Esophagus mucosa (tissue), 1 donor: ENCODE data around the gene SOCS3. TPM values are rescaled to one million over a fixed set of nuclear protein-coding genes. Genes with fewer than 3 reads are reported as not detected.
A peak's percentile ranks its signal among the peaks of the same experiment; 100 is the strongest.
"Not testable (repeated sequence)": the region's sequence is repeated elsewhere in the genome, so short reads cannot be mapped to it uniquely, and the experiment has no call there.

Experiments used
- ATAC-seq: fragments of 200-7000 bp; cut with Tn5 transposase; one replicate; pipeline ENCODE4 v1.9.1; 2020
- total RNA-seq: library from RNA; stranded (reverse); gene quantifications from one replicate; pipeline ENCODE4 v1.2.4, GENCODE V29; 2023
- donor health status: DM: yes; HTN: yes; CAD: no.

The SOCS3 gene
- total RNA-seq, 1 donor from 2014 or later: 13.6 TPM

- ATAC-seq: no peak
Measured at GRCh38 chr17:78329263-78330059, 30.4 kb downstream of the SOCS3 start.

- ATAC-seq: no peak
Measured at GRCh38 chr17:78327880-78328279, 32.0 kb downstream of the SOCS3 start.

GRCh38 chr17:78325076-78325687 is 34.7 kb downstream of the SOCS3 start:
- ATAC-seq: peak; percentile 55

GRCh38 chr17:78324391-78325075 is 35.3 kb downstream of the SOCS3 start:
- peak; percentile 50 for ATAC-seq

- ATAC-seq: no peak
Measured at GRCh38 chr17:78323826-78324390, 36.0 kb downstream of the SOCS3 start.

GRCh38 chr17:78322858-78323455 is 36.9 kb downstream of the SOCS3 start:
- peak; percentile 4 for ATAC-seq

- no peak for ATAC-seq
Measured at GRCh38 chr17:78322327-78322857, 37.5 kb downstream of the SOCS3 start.

- no peak for ATAC-seq
Measured at GRCh38 chr17:78318843-78319242, 41.0 kb downstream of the SOCS3 start.

- no peak for ATAC-seq
Measured at GRCh38 chr17:78318407-78318806, 41.5 kb downstream of the SOCS3 start.

- no peak for ATAC-seq
Measured at GRCh38 chr17:78317794-78318400, 42.0 kb downstream of the SOCS3 start.

GRCh38 chr17:78316867-78317789 is 42.7 kb downstream of the SOCS3 start:
- ATAC-seq: peak; percentile 5

GRCh38 chr17:78316115-78316866 is 43.6 kb downstream of the SOCS3 start:
- no peak for ATAC-seq

- ATAC-seq: peak; percentile 77
Measured at GRCh38 chr17:78315355-78316114, 44.3 kb downstream of the SOCS3 start.

- no peak for ATAC-seq
Measured at GRCh38 chr17:78314683-78315354, 45.1 kb downstream of the SOCS3 start.

- ATAC-seq: peak; percentile 76
Measured at GRCh38 chr17:78313735-78314648, 45.9 kb downstream of the SOCS3 start.

GRCh38 chr17:78309659-78310255 is 50.1 kb downstream of the SOCS3 start:
- not testable (repeated sequence) for ATAC-seq
